Caco-2 (cell line): Measurements from ENCODE around the gene FAM47E. TPM values are rescaled to one million over a fixed set of nuclear protein-coding genes. Genes with fewer than 3 reads are reported as not detected.

Experiments
- BruUV-seq: library from RNA; stranded (reverse); fragments of 400-500 nt; replicated peaks from 2 replicates; lab custom pipeline; 2021; lab: Mats Ljungman, UMichigan
- CTCF ChIA-PET: fragments of 300-600 bp; sonication (Branson Sonifier 250); formaldehyde crosslinking; loops from one replicate; lab custom pipeline; 2022; ENCODE audit warnings: antibody characterized with exemption; lab: Charles Lee
- POLR2A ChIA-PET: fragments of 300-600 bp; sonication (Branson Sonifier 250); formaldehyde crosslinking; loops from one replicate; lab custom pipeline; 2022; ENCODE audit warnings: antibody characterized with exemption; lab: Charles Lee
- DNase-seq, 2 experiments: peaks; one replicate each; pipeline versions ENCODE4 v3.0.0 to v3.0.0-alpha.2; 2020 to 2022
- H3K27me3 ChIP-seq: replicated peaks from 2 replicates; pipeline ENCODE4 v1.6.0; 2011; ENCODE audit warnings: low read length; ENCODE audit not compliant: control insufficient read depth, insufficient read depth
- H3K36me3 ChIP-seq: 2 replicates; pipeline ENCODE4 v1.5.1; 2011; ENCODE audit warnings: low read length; ENCODE audit not compliant: control insufficient read depth, insufficient read depth
- H3K4me1 ChIP-seq: fragments of 250-450 bp; sonication (Bioruptor Pico); 2 replicates; pipeline ENCODE4 v1.5.1; 2020; ENCODE audit warnings: mild to moderate bottlenecking
- H3K4me3 ChIP-seq: 2 replicates; pipeline ENCODE4 v1.5.1; 2011; ENCODE audit warnings: low read depth, mild to moderate bottlenecking, control low read depth, low read length
- H3K9me3 ChIP-seq: fragments of 250-450 bp; sonication (Bioruptor Pico); 2 replicates; pipeline ENCODE4 v1.5.1; 2020; ENCODE audit warnings: mild to moderate bottlenecking, moderate library complexity
- H3K27ac Mint-ChIP-seq: one replicate; pipeline ENCODE4 v1.8.0; 2022; ENCODE audit warnings: mixed read lengths; ENCODE audit not compliant: unreplicated experiment
- H3K27me3 Mint-ChIP-seq: one replicate; pipeline ENCODE4 v1.8.0; 2022; ENCODE audit warnings: mixed read lengths; ENCODE audit not compliant: insufficient read depth, unreplicated experiment
- H3K36me3 Mint-ChIP-seq: one replicate; pipeline ENCODE4 v1.8.0; 2022; ENCODE audit warnings: mild to moderate bottlenecking, mixed read lengths; ENCODE audit not compliant: insufficient read depth, unreplicated experiment
- H3K4me1 Mint-ChIP-seq: one replicate; pipeline ENCODE4 v1.8.0; 2022; ENCODE audit warnings: low read depth, mixed read lengths; ENCODE audit not compliant: unreplicated experiment
- H3K4me3 Mint-ChIP-seq: one replicate; pipeline ENCODE4 v1.8.0; 2022; ENCODE audit warnings: mild to moderate bottlenecking, moderate library complexity, mixed read lengths; ENCODE audit not compliant: unreplicated experiment
- H3K9me3 Mint-ChIP-seq: one replicate; pipeline ENCODE4 v1.8.0; 2022; ENCODE audit warnings: mixed read lengths; ENCODE audit not compliant: unreplicated experiment
- intact Hi-C: fragments of 100-400 bp; cut with micrococcal nuclease; formaldehyde crosslinking; loops from one replicate; pipeline ENCODE4 v1.10.0; 2022; ENCODE audit not compliant: unreplicated experiment
- total RNA-seq: library from RNA; stranded (reverse); gene quantifications from 2 replicates; pipeline ENCODE4 v1.2.3, GENCODE V29; 2022
- TF ChIP-seq, protein P1 (sequence below), 2 experiments: fragments of 200-600 bp in 1 of 2; IDR thresholded peaks; 1 replicate in 1 of 2; 2 replicates in 1 of 2; pipeline versions ENCODE4 v1.5.1 to v1.8.0; 2011 to 2022; ENCODE audit warnings: antibody characterized with exemption in 1 of 2, control low read depth in 1 of 2, inconsistent platforms in 1 of 2, low read depth in 1 of 2, low read length in 1 of 2, mild to moderate bottlenecking in 1 of 2, moderate library complexity in 1 of 2; ENCODE audit not compliant: insufficient read depth in 1 of 2, severe bottlenecking in 1 of 2, unreplicated experiment in 1 of 2

FAM47E gene
- total RNA-seq, 1 experiment from 2014 or later, result 6.6 TPM

DNA sequence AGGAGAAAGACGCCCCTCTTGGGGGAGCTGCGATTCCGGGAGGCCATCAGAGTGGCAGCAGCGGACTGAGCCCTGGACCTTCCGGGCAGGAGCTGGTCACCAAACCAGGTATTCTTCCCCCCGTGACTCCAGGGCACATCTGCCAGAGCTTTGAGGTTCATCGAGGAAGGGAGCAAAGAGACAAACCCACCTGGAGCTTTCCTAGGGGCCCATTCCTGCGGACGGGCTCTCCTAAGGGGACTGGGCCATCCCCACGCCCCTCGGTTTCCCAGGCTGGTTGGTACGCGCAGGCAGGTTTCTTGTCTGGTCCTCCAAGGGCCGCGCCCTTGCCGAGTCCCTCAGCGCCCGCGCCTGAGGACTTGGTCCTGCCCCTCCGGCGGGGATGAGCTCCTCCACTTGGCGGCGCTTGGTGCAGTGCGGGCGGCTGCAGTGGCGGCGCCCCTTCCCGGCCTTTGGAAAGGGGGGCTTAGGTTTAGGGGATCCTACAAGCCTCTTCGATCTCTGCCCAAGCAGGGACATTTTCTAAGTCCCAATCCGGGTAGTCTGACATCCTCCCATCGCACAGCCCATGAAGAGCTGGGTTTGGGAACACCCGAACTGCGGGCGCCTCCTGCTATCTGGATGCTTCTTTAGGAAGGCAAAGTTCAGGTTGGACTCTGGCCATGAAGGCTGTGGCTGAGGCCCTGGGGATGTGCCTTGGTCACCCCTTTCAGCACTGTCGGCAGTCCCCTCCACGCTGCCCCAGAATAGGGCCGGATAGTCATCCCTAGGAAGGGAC lies 55.5 kb downstream of the FAM47E start:
- POLR2A ChIA-PET, result interaction anchor here (0.6 to 0.8 kb wide), 4 partner anchors 11 to 159 kb away, joined by 3 to 4 read pairs (median 3); partner anchors contain the start of genes CCDC158 and NUP54
- H3K27me3 Mint-ChIP-seq, result no peaks in the 10 kb centered on the region
- H3K4me1 ChIP-seq, result peaks cover 13% of the 10 kb centered on the region
- H3K9me3 Mint-ChIP-seq, result no peaks in the 10 kb centered on the region
- H3K9me3 ChIP-seq, result no peaks in the 10 kb centered on the region
- peak overlapping the region; percentile 51 for H3K4me3 ChIP-seq
- CTCF ChIA-PET, result interaction anchor here (0.5 to 2.8 kb wide), 7 partner anchors 26 to 271 kb away, joined by 3 to 29 read pairs (median 4); no protein-coding TSS in a partner anchor
- H3K27ac Mint-ChIP-seq, result peak overlapping the region; percentile 71
- H3K4me3 Mint-ChIP-seq, result peak overlapping the region; percentile 90
- peaks cover 17% of the 10 kb centered on the region for H3K36me3 Mint-ChIP-seq
- no TSS peak for BruUV-seq
- intact Hi-C loops, result loop anchor here (1.0 to 10.0 kb wide), 4 partner anchors 56 to 128 kb away; partner anchors contain the start of genes FAM47E and SCARB2
- TF ChIP-seq, protein P1, sequence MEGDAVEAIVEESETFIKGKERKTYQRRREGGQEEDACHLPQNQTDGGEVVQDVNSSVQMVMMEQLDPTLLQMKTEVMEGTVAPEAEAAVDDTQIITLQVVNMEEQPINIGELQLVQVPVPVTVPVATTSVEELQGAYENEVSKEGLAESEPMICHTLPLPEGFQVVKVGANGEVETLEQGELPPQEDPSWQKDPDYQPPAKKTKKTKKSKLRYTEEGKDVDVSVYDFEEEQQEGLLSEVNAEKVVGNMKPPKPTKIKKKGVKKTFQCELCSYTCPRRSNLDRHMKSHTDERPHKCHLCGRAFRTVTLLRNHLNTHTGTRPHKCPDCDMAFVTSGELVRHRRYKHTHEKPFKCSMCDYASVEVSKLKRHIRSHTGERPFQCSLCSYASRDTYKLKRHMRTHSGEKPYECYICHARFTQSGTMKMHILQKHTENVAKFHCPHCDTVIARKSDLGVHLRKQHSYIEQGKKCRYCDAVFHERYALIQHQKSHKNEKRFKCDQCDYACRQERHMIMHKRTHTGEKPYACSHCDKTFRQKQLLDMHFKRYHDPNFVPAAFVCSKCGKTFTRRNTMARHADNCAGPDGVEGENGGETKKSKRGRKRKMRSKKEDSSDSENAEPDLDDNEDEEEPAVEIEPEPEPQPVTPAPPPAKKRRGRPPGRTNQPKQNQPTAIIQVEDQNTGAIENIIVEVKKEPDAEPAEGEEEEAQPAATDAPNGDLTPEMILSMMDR (IDR thresholded peaks at IDR 0.05; ENCODE audit: insufficient read depth in 1 of 2, low read depth in 1 of 2, low read length in 1 of 2, severe bottlenecking in 1 of 2, unreplicated experiment in 1 of 2), result peak; percentile 16 to 67
- H3K36me3 ChIP-seq, result no peaks in the 10 kb centered on the region
- peak; percentile 68 to 76 for DNase-seq
- no peaks in the 10 kb centered on the region for H3K27me3 ChIP-seq
- H3K4me1 Mint-ChIP-seq, result peaks cover 23% of the 10 kb centered on the region

DNA sequence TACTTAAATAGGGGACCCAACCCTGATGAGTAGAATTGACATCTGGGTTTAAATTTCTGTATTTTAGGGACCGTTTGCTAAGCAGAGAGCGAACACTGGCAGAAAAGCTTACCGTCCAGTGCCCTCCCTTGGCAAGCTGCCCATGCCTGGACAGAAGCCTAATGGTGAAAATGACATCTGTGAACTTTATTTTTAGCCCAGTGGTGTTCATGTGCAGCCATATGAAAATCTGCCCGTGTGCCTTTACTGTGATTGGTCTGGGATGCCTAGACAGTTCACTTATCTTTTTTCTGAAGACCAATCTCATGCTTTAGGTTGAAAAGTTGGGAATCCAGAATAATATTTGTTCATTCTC lies 56.1 kb downstream of the FAM47E start:
- Mint-ChIP-seq H3K4me1 (peaks cover 18% of the 10 kb centered on the region), H3K36me3 (peaks cover 18% of the 10 kb centered on the region), H3K9me3 (no peaks in the 10 kb centered on the region), H3K4me3 (peak overlapping the region; percentile 90), H3K27ac (no peak overlapping the region), H3K27me3 (no peaks in the 10 kb centered on the region)
- Histone ChIP-seq H3K36me3 (no peaks in the 10 kb centered on the region), H3K4me3 (peak overlapping the region; percentile 51), H3K9me3 (no peaks in the 10 kb centered on the region), H3K27me3 (no peaks in the 10 kb centered on the region), H3K4me1 (peaks cover 10% of the 10 kb centered on the region; the same call in 1 of the 2 replicates)
- intact Hi-C loops, result loop anchor here (10.0 kb wide), 1 partner anchor 93 kb away; the partner anchor contains the start of gene SCARB2
- no peak for DNase-seq
- ChIA-PET POLR2A (interaction anchor here (0.6 to 0.8 kb wide), 3 partner anchors 70 to 160 kb away, joined by 3 to 4 read pairs (median 3); partner anchors contain the start of genes CCDC158 and NUP54), CTCF (interaction anchor here (0.6 to 2.8 kb wide), 5 partner anchors 27 to 271 kb away, joined by 3 to 29 read pairs (median 4); no protein-coding TSS in a partner anchor)
- TF ChIP-seq, protein P1 (IDR thresholded peaks at IDR 0.05; ENCODE audit: insufficient read depth in 1 of 2, low read depth in 1 of 2, low read length in 1 of 2, severe bottlenecking in 1 of 2, unreplicated experiment in 1 of 2), result no peak
- no TSS peak for BruUV-seq

DNA sequence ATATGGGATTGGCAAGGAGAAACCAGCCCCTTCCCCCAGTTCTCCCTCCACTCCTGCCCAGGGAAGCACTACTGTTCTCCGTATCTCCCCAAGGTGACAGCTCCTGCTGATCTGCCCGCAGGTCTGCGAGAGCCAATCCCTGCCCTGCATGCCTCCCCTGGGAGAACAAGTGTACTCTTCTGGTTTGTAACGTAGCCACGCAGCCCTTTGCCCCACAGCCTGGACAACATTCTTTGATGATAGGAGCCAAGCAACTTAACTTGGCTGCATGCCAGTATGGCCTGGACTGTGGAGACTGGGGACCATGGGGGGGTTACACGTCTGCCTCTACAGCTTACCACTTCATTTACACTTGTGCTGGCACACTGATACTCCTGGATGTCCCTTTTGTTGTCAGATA lies 57.0 kb downstream of the FAM47E start:
- H3K27me3 ChIP-seq, result no peaks in the 10 kb centered on the region
- TF ChIP-seq, protein P1 (IDR thresholded peaks at IDR 0.05; ENCODE audit: insufficient read depth in 1 of 2, low read depth in 1 of 2, low read length in 1 of 2, severe bottlenecking in 1 of 2, unreplicated experiment in 1 of 2), result no peak
- peaks cover 10% of the 10 kb centered on the region; the same call in 1 of the 2 replicates for H3K4me1 ChIP-seq
- BruUV-seq, result no TSS peak
- H3K9me3 ChIP-seq, result no peaks in the 10 kb centered on the region
- Mint-ChIP-seq H3K27ac (no peak overlapping the region), H3K4me1 (peaks cover 11% of the 10 kb centered on the region), H3K4me3 (peak overlapping the region; percentile 16), H3K27me3 (no peaks in the 10 kb centered on the region), H3K36me3 (peaks cover 18% of the 10 kb centered on the region), H3K9me3 (no peaks in the 10 kb centered on the region)
- H3K36me3 ChIP-seq, result no peaks in the 10 kb centered on the region
- no peak overlapping the region for H3K4me3 ChIP-seq
- intact Hi-C loops, result loop anchor here (10.0 kb wide), 1 partner anchor 94 kb away; the partner anchor contains the start of gene SCARB2
- CTCF ChIA-PET, result interaction anchor here (1.9 kb wide), 1 partner anchor 129 kb away, joined by 12 read pairs; no protein-coding TSS in a partner anchor
- POLR2A ChIA-PET, result interaction anchor here (0.6 kb wide), 1 partner anchor 240 kb away, joined by 3 read pairs; no protein-coding TSS in a partner anchor
- DNase-seq, result no peak
